GM21526 (cell line): ENCODE results near the gene HSPBP1.

Experiments
- ATAC-seq: cut with Tn5 transposase; IDR thresholded peaks from one replicate; pipeline ENCODE4 v1.9.1; 2021; ENCODE audit warnings: moderate library complexity; ENCODE audit not compliant: unreplicated experiment, low FRiP score

The HSPBP1 gene

GRCh38 chr19:55305491-55305890 lies 25.6 kb upstream of the HSPBP1 start:
- ATAC-seq = no peak

GRCh38 chr19:55304980-55305379 lies 25.1 kb upstream of the HSPBP1 start:
- ATAC-seq = no peak

- no peak for ATAC-seq
Measured at GRCh38 chr19:55304279-55304978, 24.5 kb upstream of the HSPBP1 start.

- no peak for ATAC-seq
Measured at GRCh38 chr19:55303477-55303876, 23.6 kb upstream of the HSPBP1 start.

- no peak for ATAC-seq
Measured at GRCh38 chr19:55302318-55302703, 22.4 kb upstream of the HSPBP1 start.

- ATAC-seq = peak; percentile 42
Measured at GRCh38 chr19:55301459-55302317, 21.8 kb upstream of the HSPBP1 start.

GRCh38 chr19:55300886-55301458 lies 21.1 kb upstream of the HSPBP1 start:
- no peak for ATAC-seq

- no peak for ATAC-seq
Measured at GRCh38 chr19:55299991-55300390, 20.1 kb upstream of the HSPBP1 start.

- ATAC-seq = no peak
Measured at GRCh38 chr19:55297267-55297666, 17.4 kb upstream of the HSPBP1 start.

- no peak for ATAC-seq
Measured at GRCh38 chr19:55289117-55289796, 9.3 kb upstream of the HSPBP1 start.

- no peak for ATAC-seq
Measured at GRCh38 chr19:55287361-55288079, 7.6 kb upstream of the HSPBP1 start.

- ATAC-seq = no peak
Measured at GRCh38 chr19:55285229-55285890, 5.5 kb upstream of the HSPBP1 start.

- ATAC-seq = no peak
Measured at GRCh38 chr19:55284405-55285058, 4.6 kb upstream of the HSPBP1 start.

GRCh38 chr19:55283548-55284377 lies 3.9 kb upstream of the HSPBP1 start, which contains the start of gene BRSK1:
TSS of gene BRSK1 (plus strand) at chr19:55283997. CDS start at chr19:55284443, 446 bp downstream.
- no peak for ATAC-seq

- no peak for ATAC-seq
Measured at GRCh38 chr19:55279340-55279739, 570 bp downstream of the HSPBP1 start.

- ATAC-seq = no peak
Measured at GRCh38 chr19:55278391-55279135, 1.3 kb downstream of the HSPBP1 start.

GRCh38 chr19:55277494-55277893 lies 2.4 kb downstream of the HSPBP1 start:
- ATAC-seq = no peak
